RWPE2 (cell line): ENCODE data around the gene MAP2K3.
A peak's percentile ranks its signal among the peaks of the same experiment; 100 is the strongest.
"Not testable (repeated sequence)": the region's sequence is repeated elsewhere in the genome, so short reads cannot be mapped to it uniquely, and the experiment has no call there.

Experiments
- ATAC-seq: fragments of 200-7000 bp; cut with Tn5 transposase; 3 replicates; pipeline ENCODE4 v1.9.1; 2021; ENCODE audit warnings: low read depth
- DNase-seq: peaks from one replicate; pipeline ENCODE4 v3.0.0-alpha.2; 2020; ENCODE audit warnings: low spot score
- H3K27ac ChIP-seq: fragments of 450-650 bp; 2 replicates; pipeline ENCODE4 v1.5.1; 2017; ENCODE audit warnings: mild to moderate bottlenecking; ENCODE audit not compliant: poor library complexity, severe bottlenecking
- H3K27me3 ChIP-seq: fragments of 250-450 bp; sonication (Bioruptor Pico); 2 replicates; pipeline ENCODE4 v1.5.1; 2021; ENCODE audit warnings: mild to moderate bottlenecking, moderate library complexity; ENCODE audit not compliant: insufficient read depth, poor library complexity, severe bottlenecking
- H3K36me3 ChIP-seq: fragments of 250-450 bp; sonication (Bioruptor Pico); 2 replicates; pipeline ENCODE4 v1.5.1; 2020; ENCODE audit warnings: low read depth, mild to moderate bottlenecking, moderate library complexity
- H3K4me1 ChIP-seq: fragments of 250-450 bp; sonication (Bioruptor Pico); 2 replicates; pipeline ENCODE4 v1.5.1; 2021; ENCODE audit warnings: mild to moderate bottlenecking, moderate library complexity; ENCODE audit not compliant: insufficient read depth, poor library complexity, severe bottlenecking
- H3K4me3 ChIP-seq: fragments of 250-450 bp; sonication (Bioruptor Pico); 2 replicates; pipeline ENCODE4 v1.5.1; 2021; ENCODE audit warnings: mild to moderate bottlenecking, moderate library complexity; ENCODE audit not compliant: severe bottlenecking
- H3K9me3 ChIP-seq: fragments of 250-450 bp; sonication (Bioruptor Pico); 2 replicates; pipeline ENCODE4 v1.5.1; 2021; ENCODE audit warnings: mild to moderate bottlenecking, moderate library complexity; ENCODE audit not compliant: severe bottlenecking
- CTCF ChIP-seq: fragments of 450-650 bp; IDR thresholded peaks from one replicate; pipeline ENCODE4 v1.5.1; 2017; ENCODE audit warnings: mild to moderate bottlenecking, moderate library complexity; ENCODE audit not compliant: poor library complexity, severe bottlenecking

Gene MAP2K3

GRCh38 chr17:21302711-21303425, 18.4 kb downstream of the MAP2K3 start:
- Histone ChIP-seq H3K4me1 (no peaks in the 10 kb centered on the region), H3K27ac (no peak overlapping the region), H3K27me3 (no peaks in the 10 kb centered on the region), H3K4me3 (no peak overlapping the region), H3K36me3 (peaks cover 56% of the 10 kb centered on the region), H3K9me3 (no peaks in the 10 kb centered on the region)
- peak; percentile 73 for DNase-seq
- TF ChIP-seq CTCF = no peak
- no peak; the same call in 2 of the 3 replicates for ATAC-seq

- Histone ChIP-seq H3K27me3 (no peaks in the 10 kb centered on the region), H3K27ac (no peak overlapping the region), H3K4me3 (no peak overlapping the region), H3K4me1 (no peaks in the 10 kb centered on the region), H3K36me3 (peaks cover 57% of the 10 kb centered on the region), H3K9me3 (no peaks in the 10 kb centered on the region)
- DNase-seq (peak; percentile 45), ATAC-seq (no peak; the same call in 2 of the 3 replicates)
- TF ChIP-seq CTCF = no peak
Measured at GRCh38 chr17:21303441-21304065, 19.0 kb downstream of the MAP2K3 start.

- Histone ChIP-seq H3K27me3 (no peaks in the 10 kb centered on the region), H3K9me3 (no peaks in the 10 kb centered on the region), H3K4me3 (no peak overlapping the region), H3K36me3 (peaks cover 58% of the 10 kb centered on the region), H3K4me1 (no peaks in the 10 kb centered on the region), H3K27ac (no peak overlapping the region)
- TF ChIP-seq CTCF = no peak
- no peak for ATAC-seq
- DNase-seq = peak; percentile 68
Measured at GRCh38 chr17:21304091-21304490, 19.6 kb downstream of the MAP2K3 start.

GRCh38 chr17:21304551-21305151, 20.1 kb downstream of the MAP2K3 start:
- ATAC-seq, H3K4me1 ChIP-seq, H3K4me3 ChIP-seq, H3K27me3 ChIP-seq, H3K9me3 ChIP-seq, H3K27ac ChIP-seq: not testable (repeated sequence)
- DNase-seq = peak; percentile 33
- H3K36me3 ChIP-seq = peaks cover 56% of the 10 kb centered on the region

GRCh38 chr17:21305431-21306180, 21.1 kb downstream of the MAP2K3 start:
- DNase-seq = peak; percentile 23
- not testable (repeated sequence) for H3K9me3 ChIP-seq, H3K27ac ChIP-seq, H3K4me1 ChIP-seq, H3K4me3 ChIP-seq, ATAC-seq, H3K27me3 ChIP-seq
- H3K36me3 ChIP-seq = peaks cover 46% of the 10 kb centered on the region

- not testable (repeated sequence) for H3K27ac ChIP-seq, H3K4me3 ChIP-seq, ATAC-seq, H3K4me1 ChIP-seq, H3K27me3 ChIP-seq, H3K9me3 ChIP-seq
- DNase-seq = peak; percentile 19
- peaks cover 35% of the 10 kb centered on the region for H3K36me3 ChIP-seq
Measured at GRCh38 chr17:21306611-21307272, 22.2 kb downstream of the MAP2K3 start.

GRCh38 chr17:21307273-21307625, 22.7 kb downstream of the MAP2K3 start:
- not testable (repeated sequence) for H3K27me3 ChIP-seq, H3K4me3 ChIP-seq, DNase-seq, ATAC-seq, H3K9me3 ChIP-seq, H3K27ac ChIP-seq, H3K4me1 ChIP-seq
- H3K36me3 ChIP-seq = peaks cover 33% of the 10 kb centered on the region

- not testable (repeated sequence) for H3K27me3 ChIP-seq, H3K27ac ChIP-seq, H3K4me1 ChIP-seq, H3K4me3 ChIP-seq, DNase-seq, ATAC-seq, H3K9me3 ChIP-seq
- H3K36me3 ChIP-seq = peaks cover 22% of the 10 kb centered on the region
Measured at GRCh38 chr17:21308931-21309381, 24.4 kb downstream of the MAP2K3 start.
